ENCODE measurements around the gene CCDC181.
"Not testable (repeated sequence)": the region's sequence is repeated elsewhere in the genome, so short reads cannot be mapped to it uniquely, and the experiment has no call there.

The CCDC181 gene
- long read RNA-seq, donor 1, partial matches to known transcripts, result 0 of 1 reads
- long read RNA-seq, donor 1, other reads (novel, unspliced or antisense), result 0 of 1 reads
- long read RNA-seq, donor 2, partial matches to known transcripts, result 0 of 2 reads
- long read RNA-seq, donor 2, other reads (novel, unspliced or antisense), result 0 of 2 reads
- long read RNA-seq, donor 3, result 0 reads
- long read RNA-seq, donor 4, partial matches to known transcripts, result 0 of 1 reads
- long read RNA-seq, donor 4, other reads (novel, unspliced or antisense), result 0 of 1 reads
- long read RNA-seq, donor 5, partial matches to known transcripts, result 0 of 2 reads
- long read RNA-seq, donor 5, other reads (novel, unspliced or antisense), result 0 of 2 reads
- long read RNA-seq, donor 6, partial matches to known transcripts, result 0 of 2 reads
- long read RNA-seq, donor 6, other reads (novel, unspliced or antisense), result 0 of 2 reads
- long read RNA-seq, donor 7, partial matches to known transcripts, result 0 of 2 reads
- long read RNA-seq, donor 7, other reads (novel, unspliced or antisense), result 0 of 2 reads
- long read RNA-seq, donor 8, partial matches to known transcripts, result 0 of 1 reads
- long read RNA-seq, donor 8, other reads (novel, unspliced or antisense), result 0 of 1 reads

GRCh38 chr1:169427081-169427641 is at the start of gene CCDC181:
Gene CCDC181 (minus strand): TSS chr1:169427474. CDS start chr1:169424927, 2,547 bp downstream.
- DNase-seq, result peak; percentile 75

GRCh38 chr1:169475806-169476387 is 48.6 kb upstream of the CCDC181 start:
- DNase-seq, result no peak

GRCh38 chr1:169474302-169474995 is 47.2 kb upstream of the CCDC181 start:
- no peak for DNase-seq

DNA sequence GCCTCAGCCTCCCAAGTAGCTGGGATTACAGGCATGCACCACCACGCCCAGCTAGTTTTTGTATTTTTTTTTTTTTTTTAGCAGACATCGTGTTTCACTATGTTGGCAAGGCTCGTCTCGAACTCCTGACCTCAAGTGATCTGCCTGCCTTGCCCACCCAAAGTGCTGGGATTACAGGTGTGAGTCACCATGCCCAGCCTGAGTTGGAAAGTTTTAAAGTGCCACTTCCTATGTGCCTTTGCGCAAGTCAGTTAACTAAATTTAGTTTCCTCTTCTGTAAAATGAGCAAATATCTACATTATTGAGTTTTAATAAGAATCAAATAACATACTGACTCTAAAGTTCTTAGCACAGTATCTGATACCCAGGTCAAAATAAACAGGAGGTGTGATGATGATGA is 46.1 kb upstream of the CCDC181 start:
- no peak for DNase-seq

- no peak for DNase-seq
Observed at GRCh38 chr1:169472738-169473137, 45.5 kb upstream of the CCDC181 start.

- no peak for DNase-seq
Observed at GRCh38 chr1:169468982-169469381, 41.7 kb upstream of the CCDC181 start.

DNA sequence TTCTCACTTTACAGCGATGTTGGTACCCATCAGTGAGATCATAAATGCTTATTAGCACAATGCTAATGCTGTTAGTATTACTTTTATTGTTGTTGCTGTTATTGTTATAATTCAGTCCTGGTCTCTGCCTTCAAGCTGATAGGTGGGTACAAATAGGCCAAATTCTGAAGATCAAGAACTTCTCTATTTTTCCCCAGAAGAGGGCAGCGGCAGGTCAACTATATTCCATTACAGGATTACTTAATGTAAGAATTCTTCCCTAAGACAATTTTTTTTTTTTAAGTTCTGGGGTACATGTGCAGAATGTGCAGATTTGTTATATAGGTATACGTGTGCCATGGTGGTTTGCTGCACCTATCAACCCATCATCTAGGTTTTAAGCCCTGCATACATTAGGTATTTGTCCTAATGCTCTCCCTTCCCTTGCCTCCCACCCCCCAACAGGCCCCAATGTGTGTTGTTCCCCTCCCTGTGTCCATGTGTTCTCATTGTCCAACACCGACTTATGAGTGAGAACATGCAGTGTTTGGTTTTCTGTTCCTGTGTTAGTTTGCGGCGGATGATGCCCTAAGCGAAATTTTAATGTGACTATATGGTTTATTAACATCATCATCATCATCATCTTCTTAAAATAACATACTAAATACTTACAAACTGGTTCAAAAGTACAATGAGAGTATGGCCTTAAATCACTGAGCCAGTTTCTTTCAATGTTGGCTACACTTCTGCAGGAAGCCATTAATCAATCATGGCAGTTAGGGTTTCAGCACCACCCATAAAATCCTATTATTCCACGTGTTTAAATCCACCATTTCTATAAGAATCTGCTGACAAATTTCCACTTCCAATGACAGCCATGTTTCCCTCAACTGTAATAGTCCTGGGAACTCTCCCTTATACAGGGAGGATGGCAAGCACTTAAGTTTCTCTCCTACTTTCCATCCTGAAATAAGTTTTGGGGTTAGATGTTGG is 39.3 kb upstream of the CCDC181 start:
- DNase-seq, result no peak

GRCh38 chr1:169465281-169465680 is 38.0 kb upstream of the CCDC181 start:
- no peak for DNase-seq

GRCh38 chr1:169462385-169462784 is 35.1 kb upstream of the CCDC181 start:
- DNase-seq, result no peak

DNA sequence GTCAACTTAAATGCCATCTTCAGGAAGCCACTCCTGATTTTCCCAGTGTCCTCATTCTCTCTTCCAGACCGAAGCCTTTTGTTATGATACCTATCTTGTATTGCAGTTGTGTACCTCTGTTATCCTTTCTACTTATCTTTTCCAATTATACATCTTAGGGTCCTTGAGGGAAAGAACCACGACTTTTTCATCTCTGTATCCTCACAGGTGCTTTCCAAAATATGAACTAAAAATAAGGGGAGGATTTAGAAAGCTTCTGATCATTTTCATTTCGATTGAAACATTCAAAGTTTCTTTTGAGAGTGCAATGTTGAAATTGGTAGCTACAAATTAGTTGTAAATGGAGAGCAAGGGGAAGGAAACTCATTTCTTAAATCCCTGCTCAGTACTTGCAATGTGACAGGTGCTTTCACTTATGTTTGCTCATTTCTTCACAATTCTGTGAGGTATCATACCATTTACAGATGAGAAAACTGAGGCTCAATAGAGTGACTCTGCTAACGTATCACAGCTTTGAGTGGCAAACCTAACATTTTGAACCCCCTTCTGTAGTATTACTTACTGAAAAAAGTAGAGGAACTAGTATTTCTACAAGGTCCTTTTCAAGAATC is 34.2 kb upstream of the CCDC181 start:
- no peak for DNase-seq

DNA sequence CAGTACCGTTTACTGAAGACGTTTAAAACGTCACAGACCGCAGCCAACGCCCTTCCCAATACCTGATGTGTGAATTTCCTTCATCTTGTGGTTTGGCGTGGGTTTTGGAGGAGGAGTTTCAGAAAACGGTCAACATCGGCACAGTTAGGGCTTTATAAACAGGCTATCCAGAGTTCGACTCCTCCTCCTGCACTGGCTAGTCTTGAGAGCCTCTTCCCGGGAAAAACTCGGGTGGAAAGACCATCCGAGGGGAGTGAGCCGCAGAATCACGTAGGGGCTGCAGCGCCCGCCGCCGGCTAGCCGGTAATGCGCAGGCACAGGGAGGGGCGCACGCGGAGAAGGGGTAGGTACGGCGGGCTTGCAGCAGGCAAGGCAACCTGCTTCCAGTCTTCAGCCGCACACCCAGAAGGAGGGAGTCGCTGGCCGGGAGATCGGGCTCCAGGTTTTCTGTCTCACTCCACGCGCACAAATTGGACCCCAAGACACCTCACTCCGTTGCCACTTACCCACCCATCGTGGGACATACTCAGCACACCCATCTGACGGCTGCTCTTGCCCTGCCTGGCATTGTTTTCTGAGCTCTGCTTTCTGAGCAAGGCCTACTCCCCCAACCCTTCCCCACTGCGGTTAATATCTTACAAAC is 33.0 kb upstream of the CCDC181 start:
- peak; percentile 36 for DNase-seq

- DNase-seq, result no peak
Observed at GRCh38 chr1:169457443-169457842, 30.2 kb upstream of the CCDC181 start.

GRCh38 chr1:169456029-169456428 is 28.8 kb upstream of the CCDC181 start:
- DNase-seq, result no peak

GRCh38 chr1:169452921-169453320 is 25.6 kb upstream of the CCDC181 start:
- DNase-seq, result no peak

GRCh38 chr1:169451218-169451824 is 24.0 kb upstream of the CCDC181 start:
- DNase-seq, result no peak

GRCh38 chr1:169443923-169444322 is 16.6 kb upstream of the CCDC181 start:
- no peak for DNase-seq

GRCh38 chr1:169426174-169426705 is 1.0 kb downstream of the CCDC181 start:
- DNase-seq, result no peak

GRCh38 chr1:169421309-169421708 is 6.0 kb downstream of the CCDC181 start:
- no peak for DNase-seq

DNA sequence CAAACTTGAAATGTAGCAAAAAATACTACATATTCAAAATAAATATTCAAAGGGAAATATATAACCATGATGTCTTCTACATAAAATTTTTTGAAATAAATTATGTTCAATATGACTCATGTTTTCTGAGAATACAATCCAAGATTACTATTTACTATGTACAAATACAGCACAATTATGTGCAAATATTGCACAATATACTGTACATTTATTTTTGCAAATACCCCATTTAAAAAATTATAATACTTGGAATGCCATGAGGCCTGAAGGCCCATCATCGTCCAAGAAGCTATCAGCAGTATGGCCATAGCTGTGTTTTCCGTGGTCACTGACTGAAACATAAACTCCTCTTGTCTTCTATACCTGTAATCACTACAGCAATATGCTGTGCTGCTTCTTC is 12.3 kb downstream of the CCDC181 start:
- no peak for DNase-seq

- DNase-seq, result not testable (repeated sequence)
Observed at GRCh38 chr1:169408340-169408739, 18.9 kb downstream of the CCDC181 start.
